K562 (cell line): Measurements from ENCODE around the gene ZBTB20.

Source experiments
- GATA2 ChIP-seq: sonication (generic); formaldehyde crosslinking; IDR thresholded peaks from 2 replicates; pipeline ENCODE4 v1.4.0; 2020; ENCODE audit warnings: mild to moderate bottlenecking, missing genetic modification reagents
- MXI1 ChIP-seq: IDR thresholded peaks from 2 replicates; pipeline ENCODE4 v1.6.1; 2011; ENCODE audit warnings: low read depth, mild to moderate bottlenecking, improper control_type of control experiment, low read length
- PREB ChIP-seq: sonication (generic); formaldehyde crosslinking; IDR thresholded peaks from 2 replicates; pipeline ENCODE4 v1.8.1; 2023; ENCODE audit warnings: mild to moderate bottlenecking, missing genetic modification reagents
- ZNF436 ChIP-seq: fragments of 250-450, 450-650 bp; sonication (Bioruptor Pico); formaldehyde crosslinking; IDR thresholded peaks from 2 replicates; pipeline ENCODE4 v1.7.0; 2020; ENCODE audit warnings: mild to moderate bottlenecking
- ZNF589 ChIP-seq: fragments of 200-800 bp; sonication (Bioruptor generic); IDR thresholded peaks from 2 replicates; pipeline ENCODE4 v1.6.1; 2016; ENCODE audit warnings: low read depth, missing genetic modification characterization, missing compliant biosample characterization
- TF ChIP-seq, protein P1 (sequence below): sonication (generic); formaldehyde crosslinking; IDR thresholded peaks from 2 replicates; pipeline ENCODE4 v1.8.0; 2023; ENCODE audit warnings: mild to moderate bottlenecking, missing genetic modification reagents
- TF ChIP-seq, protein P2 (sequence below), 3 experiments: IDR thresholded peaks in 2 of 3; conservative IDR thresholded peaks in 1 of 3; 2 replicates each; pipeline ENCODE4 v1.5.1; 2011 to 2012; ENCODE audit warnings: low read length in 3 of 3, mild to moderate bottlenecking in 3 of 3, control low read depth in 2 of 3, improper control_type of control experiment in 1 of 3, inconsistent platforms in 1 of 3, low read depth in 1 of 3, mixed read lengths in 1 of 3, moderate library complexity in 1 of 3; ENCODE audit not compliant: insufficient read depth in 2 of 3

DNA sequence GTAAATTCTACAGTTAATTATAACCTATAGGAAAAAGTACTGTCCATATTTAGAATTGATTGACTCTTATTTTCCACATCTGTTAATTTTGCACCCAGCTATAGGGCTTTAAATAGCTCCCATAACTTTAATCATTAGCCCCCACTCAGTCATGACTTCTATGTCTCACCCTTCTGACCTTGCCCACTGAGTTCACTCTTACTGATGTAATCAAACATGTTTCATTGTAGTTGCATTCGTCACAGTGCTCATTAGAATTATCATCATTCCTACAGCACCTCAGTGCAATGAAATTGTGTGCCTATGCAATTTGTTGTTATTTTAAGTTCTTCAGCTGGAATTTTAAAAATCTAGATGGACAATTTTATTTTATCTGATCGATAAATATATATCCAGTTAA is 701.9 kb downstream of the ZBTB20 start:
- TF ChIP-seq ZNF436 (no peak), PREB (CRISPR knock-in tag) (no peak), MXI1 (no peak), ZNF589 (CRISPR knock-in tag) (no peak), GATA2 (no peak)
- TF ChIP-seq, protein P1, sequence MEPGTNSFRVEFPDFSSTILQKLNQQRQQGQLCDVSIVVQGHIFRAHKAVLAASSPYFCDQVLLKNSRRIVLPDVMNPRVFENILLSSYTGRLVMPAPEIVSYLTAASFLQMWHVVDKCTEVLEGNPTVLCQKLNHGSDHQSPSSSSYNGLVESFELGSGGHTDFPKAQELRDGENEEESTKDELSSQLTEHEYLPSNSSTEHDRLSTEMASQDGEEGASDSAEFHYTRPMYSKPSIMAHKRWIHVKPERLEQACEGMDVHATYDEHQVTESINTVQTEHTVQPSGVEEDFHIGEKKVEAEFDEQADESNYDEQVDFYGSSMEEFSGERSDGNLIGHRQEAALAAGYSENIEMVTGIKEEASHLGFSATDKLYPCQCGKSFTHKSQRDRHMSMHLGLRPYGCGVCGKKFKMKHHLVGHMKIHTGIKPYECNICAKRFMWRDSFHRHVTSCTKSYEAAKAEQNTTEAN (CRISPR knock-in tag), result no peak
- TF ChIP-seq, protein P2, sequence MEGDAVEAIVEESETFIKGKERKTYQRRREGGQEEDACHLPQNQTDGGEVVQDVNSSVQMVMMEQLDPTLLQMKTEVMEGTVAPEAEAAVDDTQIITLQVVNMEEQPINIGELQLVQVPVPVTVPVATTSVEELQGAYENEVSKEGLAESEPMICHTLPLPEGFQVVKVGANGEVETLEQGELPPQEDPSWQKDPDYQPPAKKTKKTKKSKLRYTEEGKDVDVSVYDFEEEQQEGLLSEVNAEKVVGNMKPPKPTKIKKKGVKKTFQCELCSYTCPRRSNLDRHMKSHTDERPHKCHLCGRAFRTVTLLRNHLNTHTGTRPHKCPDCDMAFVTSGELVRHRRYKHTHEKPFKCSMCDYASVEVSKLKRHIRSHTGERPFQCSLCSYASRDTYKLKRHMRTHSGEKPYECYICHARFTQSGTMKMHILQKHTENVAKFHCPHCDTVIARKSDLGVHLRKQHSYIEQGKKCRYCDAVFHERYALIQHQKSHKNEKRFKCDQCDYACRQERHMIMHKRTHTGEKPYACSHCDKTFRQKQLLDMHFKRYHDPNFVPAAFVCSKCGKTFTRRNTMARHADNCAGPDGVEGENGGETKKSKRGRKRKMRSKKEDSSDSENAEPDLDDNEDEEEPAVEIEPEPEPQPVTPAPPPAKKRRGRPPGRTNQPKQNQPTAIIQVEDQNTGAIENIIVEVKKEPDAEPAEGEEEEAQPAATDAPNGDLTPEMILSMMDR (IDR thresholded peaks at IDR 0.05 in 2 of 3, conservative IDR thresholded peaks at IDR 0.05 in 1 of 3; ENCODE audit: insufficient read depth in 2 of 3, low read depth in 1 of 3, low read length in 3 of 3), result no peak
